Cardiac fibroblast (primary cell): Measurements from ENCODE around the gene CHRM1.

Experiments used
- DNase-seq, 2 donors: peaks; one replicate each; pipeline versions ENCODE4 v3.0.0 to v3.0.0-alpha.2; 2010; ENCODE audit warnings: low read depth in 2 of 2
- H3K4me3 ChIP-seq, 2 donors: replicated peaks in 1 of 2; 1 replicate in 1 of 2; 2 replicates in 1 of 2; pipeline ENCODE4 v1.5.1; 2011; ENCODE audit warnings: low read depth in 2 of 2, low read length in 2 of 2, mild to moderate bottlenecking in 2 of 2, moderate library complexity in 1 of 2
- CTCF ChIP-seq: IDR thresholded peaks from one replicate; pipeline ENCODE4 v1.5.1; 2011; ENCODE audit warnings: low read depth, mild to moderate bottlenecking, low read length, inconsistent platforms

CHRM1 gene

GRCh38 chr11:62919898-62920640 is 1.1 kb downstream of the CHRM1 start:
- no peak for DNase-seq
- no peak for TF ChIP-seq CTCF
- H3K4me3 ChIP-seq, result no peak overlapping the region

DNA sequence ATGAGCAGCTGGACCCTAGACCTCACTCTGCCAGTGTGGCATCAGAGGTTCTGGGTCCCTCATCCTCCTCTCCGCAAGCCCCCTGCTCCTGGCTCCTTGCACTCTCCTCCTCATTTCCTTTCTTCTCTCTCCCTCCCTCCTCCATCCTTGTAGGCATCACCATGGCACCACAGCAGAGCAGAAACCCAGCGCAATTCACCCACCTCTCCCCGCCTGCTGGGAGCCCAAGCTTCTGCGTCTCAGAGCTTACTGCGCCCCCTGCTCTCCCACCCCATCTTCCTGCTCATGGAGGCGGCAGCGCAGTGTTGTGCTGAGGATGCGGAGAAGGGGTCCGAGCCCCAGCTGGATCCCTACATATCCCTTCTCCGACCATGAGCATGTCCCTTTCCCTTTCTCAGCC is 1.7 kb downstream of the CHRM1 start:
- no peak overlapping the region for H3K4me3 ChIP-seq
- TF ChIP-seq CTCF, result no peak
- DNase-seq, result no peak

- H3K4me3 ChIP-seq, result no peak overlapping the region
- DNase-seq, result peak in 1 of 2 donors; percentile 18
- TF ChIP-seq CTCF, result no peak
These were observed 2.6 kb downstream of the CHRM1 start for GRCh38 chr11:62918531-62918930.

GRCh38 chr11:62917906-62918502 is 3.2 kb downstream of the CHRM1 start:
- H3K4me3 ChIP-seq, result no peak overlapping the region
- DNase-seq, result no peak
- TF ChIP-seq CTCF, result no peak

DNA sequence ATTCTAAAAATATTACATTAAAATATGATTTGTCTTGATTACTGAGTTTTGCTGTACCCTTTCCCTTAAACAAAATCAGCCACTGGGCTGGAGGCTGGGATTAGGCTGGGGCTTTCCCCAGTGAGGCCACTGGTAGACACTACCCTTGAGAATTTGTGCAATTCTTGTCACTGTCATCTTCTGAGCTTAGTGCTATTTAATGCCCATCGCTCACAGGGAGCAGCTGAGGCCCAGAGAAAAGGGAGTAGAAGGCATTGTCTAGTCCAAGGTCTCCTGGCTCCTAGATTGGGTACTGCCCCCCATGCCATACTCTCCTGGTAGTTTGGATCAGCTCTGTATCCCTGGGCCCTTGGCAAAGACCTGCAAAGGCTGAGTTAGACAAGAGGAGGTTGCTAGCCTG is 6.7 kb downstream of the CHRM1 start:
- TF ChIP-seq CTCF, result no peak
- DNase-seq, result no peak
- no peak overlapping the region for H3K4me3 ChIP-seq

- no peak overlapping the region for H3K4me3 ChIP-seq
- TF ChIP-seq CTCF, result no peak
- no peak for DNase-seq
These were observed 8.9 kb downstream of the CHRM1 start for GRCh38 chr11:62912268-62912667.
